Lower leg skin (tissue), 3 donors: ENCODE data around the gene CACNA1B.

Source experiments
- CTCF ChIP-seq, 3 donors: fragments of 450-650 bp; IDR thresholded peaks; one replicate each; pipeline ENCODE4 v1.5.1; 2016; ENCODE audit warnings: antibody characterized with exemption in 3 of 3, mild to moderate bottlenecking in 3 of 3, moderate library complexity in 2 of 3
- POLR2A ChIP-seq, 2 donors: fragments of 450-650 bp; IDR thresholded peaks; one replicate each; pipeline ENCODE4 v1.6.1; 2016 to 2017; ENCODE audit warnings: antibody characterized with exemption in 2 of 2, mild to moderate bottlenecking in 1 of 2, moderate library complexity in 1 of 2

GRCh38 chr9:138074516-138074915, 196.9 kb downstream of the CACNA1B start:
- TF ChIP-seq CTCF (IDR thresholded peaks at IDR 0.05) (no peak), POLR2A (IDR thresholded peaks at IDR 0.05) (no peak)
